WERI-Rb-1 (cell line): ENCODE results near the gene RNF17.

Experiments
- DNase-seq: peaks from one replicate; pipeline ENCODE4 v3.0.0-alpha.2; 2020
- H3K27ac ChIP-seq: fragments of 250-450 bp; sonication (Bioruptor Pico); 2 replicates; pipeline ENCODE4 v1.5.1; 2020; ENCODE audit warnings: mild to moderate bottlenecking, moderate library complexity
- H3K27me3 ChIP-seq: fragments of 250-450 bp; sonication (Bioruptor Pico); 2 replicates; pipeline ENCODE4 v1.5.1; 2021; ENCODE audit warnings: mild to moderate bottlenecking, low read depth, moderate library complexity; ENCODE audit not compliant: insufficient read depth, severe bottlenecking
- H3K36me3 ChIP-seq: fragments of 250-450 bp; sonication (Bioruptor Pico); 2 replicates; pipeline ENCODE4 v1.5.1; 2020; ENCODE audit warnings: mild to moderate bottlenecking, moderate library complexity
- H3K4me3 ChIP-seq: 2 replicates; pipeline ENCODE4 v1.5.1; 2011; ENCODE audit warnings: low read depth, mild to moderate bottlenecking, control low read depth, low read length
- H3K9me3 ChIP-seq: fragments of 250-450 bp; sonication (Bioruptor Pico); 2 replicates; pipeline ENCODE4 v1.5.1; 2021; ENCODE audit warnings: mild to moderate bottlenecking, moderate library complexity; ENCODE audit not compliant: severe bottlenecking
- TF ChIP-seq, protein P1 (sequence below): IDR thresholded peaks from 2 replicates; pipeline ENCODE4 v1.5.1; 2011; ENCODE audit warnings: low read depth, mild to moderate bottlenecking, control low read depth, inconsistent platforms, low read length

Gene RNF17

DNA sequence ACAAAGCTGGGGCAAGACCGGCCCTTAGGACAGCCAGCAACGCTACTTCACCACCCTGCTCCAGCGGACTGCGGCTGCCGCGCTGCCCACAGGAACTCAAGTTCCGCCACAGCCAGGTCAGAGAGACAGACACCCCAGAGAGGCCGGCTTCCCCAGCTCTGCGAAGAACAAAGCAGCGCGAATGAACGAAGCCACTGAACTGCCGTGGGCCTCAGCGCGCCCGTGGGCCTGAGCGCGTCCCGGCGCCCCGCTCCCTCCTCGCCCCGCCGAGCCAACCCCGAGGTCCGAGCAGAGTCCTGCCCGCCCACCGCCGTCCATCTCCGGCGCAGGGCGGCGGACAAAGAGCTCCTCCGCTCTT lies 158.4 kb downstream of the RNF17 start:
- peak overlapping the region; percentile 81 for H3K27ac ChIP-seq
- TF ChIP-seq, protein P1, sequence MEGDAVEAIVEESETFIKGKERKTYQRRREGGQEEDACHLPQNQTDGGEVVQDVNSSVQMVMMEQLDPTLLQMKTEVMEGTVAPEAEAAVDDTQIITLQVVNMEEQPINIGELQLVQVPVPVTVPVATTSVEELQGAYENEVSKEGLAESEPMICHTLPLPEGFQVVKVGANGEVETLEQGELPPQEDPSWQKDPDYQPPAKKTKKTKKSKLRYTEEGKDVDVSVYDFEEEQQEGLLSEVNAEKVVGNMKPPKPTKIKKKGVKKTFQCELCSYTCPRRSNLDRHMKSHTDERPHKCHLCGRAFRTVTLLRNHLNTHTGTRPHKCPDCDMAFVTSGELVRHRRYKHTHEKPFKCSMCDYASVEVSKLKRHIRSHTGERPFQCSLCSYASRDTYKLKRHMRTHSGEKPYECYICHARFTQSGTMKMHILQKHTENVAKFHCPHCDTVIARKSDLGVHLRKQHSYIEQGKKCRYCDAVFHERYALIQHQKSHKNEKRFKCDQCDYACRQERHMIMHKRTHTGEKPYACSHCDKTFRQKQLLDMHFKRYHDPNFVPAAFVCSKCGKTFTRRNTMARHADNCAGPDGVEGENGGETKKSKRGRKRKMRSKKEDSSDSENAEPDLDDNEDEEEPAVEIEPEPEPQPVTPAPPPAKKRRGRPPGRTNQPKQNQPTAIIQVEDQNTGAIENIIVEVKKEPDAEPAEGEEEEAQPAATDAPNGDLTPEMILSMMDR = no peak
- no peaks in the 10 kb centered on the region for H3K9me3 ChIP-seq
- no peaks in the 10 kb centered on the region for H3K27me3 ChIP-seq
- H3K4me3 ChIP-seq = peak overlapping the region; percentile 84
- peaks cover 4% of the 10 kb centered on the region; the same call in 1 of the 2 replicates for H3K36me3 ChIP-seq
- DNase-seq = no peak

DNA sequence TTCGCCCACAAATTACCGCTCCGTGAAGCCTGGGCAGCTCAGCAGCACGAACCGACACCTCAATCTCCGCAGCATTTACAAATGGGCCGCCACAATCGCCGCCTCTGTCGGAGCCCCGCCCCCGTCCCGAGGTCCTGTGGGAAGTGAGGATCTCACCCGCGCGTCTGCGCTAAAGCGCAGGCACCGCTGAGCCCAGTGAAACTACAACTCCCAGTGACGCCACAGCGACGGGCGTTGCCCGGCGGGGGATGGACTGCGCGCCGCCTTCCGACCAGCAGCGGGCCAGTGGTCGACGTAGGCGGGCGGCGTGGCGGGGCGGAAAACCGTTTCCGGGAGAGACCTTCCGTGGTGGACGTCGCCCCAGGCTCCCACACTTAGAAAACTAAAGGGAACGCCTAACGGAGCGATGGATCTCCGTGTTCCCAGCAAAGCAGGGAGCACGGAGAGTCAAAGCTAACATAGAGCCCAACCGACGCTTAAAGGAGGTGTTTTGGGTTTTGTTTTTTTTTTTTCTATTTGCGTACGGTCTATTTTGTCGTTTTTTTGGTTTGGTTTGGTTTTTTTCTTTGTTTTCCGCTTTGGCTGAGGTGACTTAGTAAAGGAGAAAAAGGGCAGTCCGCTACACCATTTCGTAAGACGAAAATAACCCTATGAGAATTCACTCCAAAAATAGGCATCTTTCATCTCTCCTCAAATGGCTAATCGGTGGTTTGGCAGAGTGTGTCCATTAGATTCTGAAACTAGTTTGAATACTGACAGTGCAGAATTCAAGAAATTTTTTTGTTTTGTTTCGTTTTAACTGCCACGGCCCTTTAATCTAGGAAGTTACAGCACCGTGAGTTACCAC lies 159.0 kb downstream of the RNF17 start:
- Histone ChIP-seq H3K36me3 (peaks cover 4% of the 10 kb centered on the region; the same call in 1 of the 2 replicates), H3K27me3 (no peaks in the 10 kb centered on the region), H3K9me3 (no peaks in the 10 kb centered on the region)

DNA sequence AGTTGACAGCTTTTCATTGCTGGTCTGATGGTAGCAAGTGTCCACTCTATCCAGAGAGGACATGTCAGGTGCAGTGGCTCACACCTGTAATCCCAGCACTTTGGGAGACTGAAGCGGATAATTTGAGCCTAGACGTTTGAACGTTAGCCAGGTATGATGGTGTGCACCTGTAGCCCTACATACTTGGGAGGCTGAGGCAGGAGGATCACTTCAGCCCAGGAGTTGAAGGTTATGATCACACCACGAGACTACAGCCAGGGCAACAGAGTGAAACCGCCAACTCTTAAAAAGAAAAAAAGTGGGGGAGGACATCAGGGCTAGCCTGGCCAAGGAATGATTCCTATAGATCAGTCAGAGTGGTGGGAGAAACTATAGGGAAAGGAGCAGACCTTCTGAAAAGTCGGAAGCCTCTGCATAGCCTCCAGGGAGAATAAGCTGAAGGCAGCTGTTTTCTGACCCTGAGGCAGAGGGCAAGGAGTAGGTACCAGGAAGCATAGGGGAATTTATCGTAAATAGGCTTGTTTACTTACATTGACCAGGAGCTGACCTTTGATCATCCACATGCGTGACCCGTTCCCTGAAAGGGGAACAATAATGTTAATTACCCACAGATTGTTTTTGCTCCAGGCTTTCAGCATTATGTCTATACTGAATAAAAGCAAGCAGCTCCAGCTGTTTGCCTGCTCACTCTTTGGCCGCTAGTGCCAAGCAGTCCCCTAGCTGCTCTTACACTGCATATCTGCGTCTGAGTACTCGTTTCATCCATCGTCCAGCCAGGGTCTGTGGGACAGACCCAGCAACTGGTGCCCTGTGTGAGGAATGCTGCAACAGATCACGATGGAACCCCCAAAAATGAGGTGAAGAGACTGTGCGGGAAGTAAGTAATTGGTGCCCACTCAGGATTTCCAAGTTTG lies 161.6 kb downstream of the RNF17 start:
- no peak for DNase-seq

More for the DNA sequence above, 159.0 kb downstream of the RNF17 start:
- TF ChIP-seq, protein P1 = peak; percentile 14; the same call in 1 of the 2 replicates
- peak overlapping the region; percentile 81 for H3K27ac ChIP-seq
- H3K4me3 ChIP-seq = peak overlapping the region; percentile 84
- DNase-seq = peak; percentile 100

DNA sequence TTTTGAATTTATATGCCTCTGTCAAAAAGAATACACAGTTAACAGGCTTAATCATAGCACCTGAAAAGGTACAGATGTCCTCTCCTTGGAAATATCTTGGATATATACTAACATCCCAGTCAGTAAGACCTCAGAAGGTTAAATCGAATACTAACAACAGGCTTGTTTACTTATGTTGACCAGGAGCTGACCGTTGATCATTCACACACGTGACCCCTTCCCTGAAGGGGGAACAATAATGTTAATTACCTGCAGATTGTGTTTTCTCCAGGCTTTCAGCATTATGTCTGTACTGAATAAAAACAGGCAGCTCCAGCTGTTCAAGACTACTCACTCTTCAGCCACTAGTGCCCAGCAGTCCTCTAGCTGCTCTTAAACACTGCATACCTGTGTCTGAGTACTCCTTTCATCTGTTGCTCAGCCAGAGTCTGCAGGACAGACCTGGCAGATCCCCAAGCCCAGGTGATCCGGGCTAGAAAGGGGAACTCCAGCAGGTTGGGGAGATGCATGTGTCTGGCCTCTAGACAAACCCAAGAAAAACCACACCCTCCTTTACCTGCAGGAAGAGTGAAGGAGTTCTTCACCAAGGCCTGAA lies 163.9 kb downstream of the RNF17 start:
- H3K27me3 ChIP-seq = no peaks in the 10 kb centered on the region
- TF ChIP-seq, protein P1 = no peak
- no peak overlapping the region for H3K27ac ChIP-seq
- DNase-seq = no peak
- no peaks in the 10 kb centered on the region for H3K36me3 ChIP-seq
- H3K4me3 ChIP-seq = no peak overlapping the region
- H3K9me3 ChIP-seq = no peaks in the 10 kb centered on the region

More for the DNA sequence above, 161.6 kb downstream of the RNF17 start:
- Histone ChIP-seq H3K27ac (no peak overlapping the region), H3K27me3 (no peaks in the 10 kb centered on the region), H3K9me3 (no peaks in the 10 kb centered on the region), H3K4me3 (no peak overlapping the region), H3K36me3 (peaks cover 4% of the 10 kb centered on the region; the same call in 1 of the 2 replicates)
- TF ChIP-seq, protein P1 = no peak

DNA sequence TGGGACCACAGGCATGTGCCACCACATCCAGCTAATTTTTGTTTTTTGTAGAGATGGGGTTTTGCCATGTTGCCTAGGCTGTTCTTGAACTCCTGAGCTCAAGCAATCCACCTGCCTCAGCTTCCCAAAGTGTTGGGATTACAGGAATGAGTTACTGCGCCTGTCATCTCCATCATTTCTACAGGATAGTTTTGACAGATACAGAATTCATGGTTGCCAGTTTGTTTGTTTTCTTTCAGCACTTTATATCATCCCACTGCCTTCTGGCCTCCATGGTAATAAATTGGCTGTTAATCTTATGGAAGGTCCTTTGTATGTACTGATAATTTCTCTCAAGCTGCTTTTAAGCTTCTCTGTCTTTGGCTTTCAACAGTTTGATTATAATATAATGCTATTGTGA lies 165.2 kb downstream of the RNF17 start:
- H3K27me3 ChIP-seq = no peaks in the 10 kb centered on the region
- H3K9me3 ChIP-seq = no peaks in the 10 kb centered on the region
- no peak overlapping the region for H3K4me3 ChIP-seq
- TF ChIP-seq, protein P1 = no peak
- H3K27ac ChIP-seq = no peak overlapping the region
- no peak for DNase-seq
- no peaks in the 10 kb centered on the region for H3K36me3 ChIP-seq
